Body of pancreas (tissue), 4 donors: ENCODE measurements around the gene SBNO2. TPM values are rescaled to one million over a fixed set of nuclear protein-coding genes. Genes with fewer than 3 reads are reported as not detected.

ENCODE experiments used
- ATAC-seq: fragments of 150-250 bp; one replicate; pipeline ENCODE4 v1.9.1; 2016
- DNase-seq, 4 donors: peaks; one replicate each; pipeline ENCODE4 v3.0.0-alpha.2; 2019
- H3K27ac ChIP-seq, 4 donors: fragments of 200-600 bp; sonication (generic); 1 replicate in 3 of 4; 2 replicates in 1 of 4; pipeline versions ENCODE4 v1.5.1 to v1.6.1; 2016 to 2019; ENCODE audit warnings: mild to moderate bottlenecking in 1 of 4, mixed read lengths in 1 of 4, moderate library complexity in 1 of 4
- H3K27me3 ChIP-seq, 2 donors: fragments of 200-600 bp; sonication (generic); one replicate each; pipeline ENCODE4 v1.6.0; 2016; ENCODE audit warnings: mild to moderate bottlenecking in 1 of 2
- H3K36me3 ChIP-seq, 2 donors: fragments of 200-600 bp; sonication (generic); replicated peaks in 1 of 2; 2 replicates each; pipeline ENCODE4 v1.5.1; 2016; ENCODE audit warnings: low read depth in 2 of 2; ENCODE audit not compliant: insufficient read depth in 1 of 2
- H3K4me1 ChIP-seq: fragments of 200-600 bp; sonication (generic); one replicate; pipeline ENCODE4 v1.6.0; 2016
- H3K4me3 ChIP-seq, 2 donors: fragments of 200-600 bp; sonication (generic); 1 replicate in 1 of 2; 2 replicates in 1 of 2; pipeline ENCODE4 v1.5.1; 2016 to 2019
- H3K9me3 ChIP-seq, 3 donors: fragments of 200-600 bp; sonication (generic); 1 replicate in 2 of 3; 2 replicates in 1 of 3; pipeline ENCODE4 v1.5.1; 2016
- POLR2A ChIP-seq, 3 donors: fragments of 450-650 bp; IDR thresholded peaks; one replicate each; pipeline ENCODE4 v1.6.1; 2016; ENCODE audit warnings: antibody characterized with exemption in 3 of 3, mild to moderate bottlenecking in 2 of 3
- WGBS, 2 donors: methylation state at CpG; one replicate each; pipeline ENCODE4 v1.1.5; 2017; 5-methylcytosine and 5-hydroxymethylcytosine counted together
- intact Hi-C: fragments of 100-400 bp; cut with DNase I; formaldehyde crosslinking; loops from one replicate; pipeline ENCODE4 v1.15.1; 2023
- total RNA-seq, 2 donors: library from RNA; depleted of rRNA; stranded (reverse); fragments of >200 nt; gene quantifications; one replicate each; pipeline ENCODE4 v1.1.0, GENCODE V29; 2016
- TF ChIP-seq, protein P1 (sequence below), 7 experiments: fragments of 450-650 bp in 4 of 7; fragments of 200-600 bp in 3 of 7; sonication (generic) in 3 of 7; IDR thresholded peaks; one replicate each; pipeline ENCODE4 v1.5.1; 2016 to 2019; ENCODE audit warnings: antibody characterized with exemption in 7 of 7

SBNO2 gene
- total RNA-seq, 2 donors from 2014 or later = 14.0 to 30.7 TPM

DNA sequence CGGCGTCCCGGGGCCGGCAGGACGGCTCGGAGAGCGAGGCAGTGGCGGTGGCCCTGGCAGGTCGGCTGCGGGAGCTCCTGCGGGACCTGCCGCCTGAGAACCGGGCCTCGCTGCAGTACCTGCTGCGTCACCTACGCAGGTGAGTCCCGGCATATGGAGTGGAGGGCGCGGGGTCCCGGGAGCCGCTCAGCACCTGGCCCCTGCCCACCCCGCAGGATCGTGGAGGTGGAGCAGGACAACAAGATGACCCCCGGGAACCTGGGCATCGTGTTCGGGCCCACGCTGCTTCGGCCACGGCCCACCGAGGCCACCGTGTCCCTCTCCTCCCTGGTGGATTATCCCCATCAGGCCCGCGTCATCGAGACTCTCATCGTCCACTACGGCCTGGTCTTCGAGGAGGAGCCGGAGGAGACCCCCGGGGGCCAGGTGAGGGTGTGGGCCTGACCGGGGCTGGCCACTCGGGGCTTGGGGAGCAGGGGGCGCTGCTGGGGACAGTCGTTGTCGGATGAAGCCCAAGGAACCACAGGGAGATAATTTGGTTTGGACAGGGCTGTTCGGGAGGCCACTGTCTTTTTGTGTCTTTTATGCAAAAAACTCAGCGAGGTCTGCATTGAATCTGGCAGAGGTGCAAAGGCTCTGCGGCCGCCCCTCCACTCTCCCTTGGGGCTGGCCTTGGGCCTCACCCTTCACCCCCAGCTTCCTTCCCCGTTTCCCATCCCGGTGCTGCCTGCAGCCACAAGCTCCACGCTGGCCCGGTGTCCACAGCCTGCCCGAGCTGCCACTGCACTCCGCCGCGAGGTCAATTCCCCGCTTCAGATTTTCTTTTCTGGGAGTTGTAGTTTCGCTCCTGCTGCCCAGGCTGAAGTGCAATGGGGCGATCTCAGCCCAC lies 90.9 kb downstream of the SBNO2 start:
- Histone ChIP-seq H3K4me3 (peak overlapping the region; percentile 14 to 37), H3K27me3 (no peaks in the 10 kb centered on the region), H3K9me3 (no peaks in the 10 kb centered on the region), H3K36me3 (no peaks in the 10 kb centered on the region), H3K4me1 (peaks cover 33% of the 10 kb centered on the region), H3K27ac (peak overlapping the region in 1 of 4 donors; percentile 47)
- ATAC-seq (no peak), DNase-seq (no peak)
- no peak for TF ChIP-seq POLR2A (IDR thresholded peaks at IDR 0.05)
- TF ChIP-seq, protein P1, sequence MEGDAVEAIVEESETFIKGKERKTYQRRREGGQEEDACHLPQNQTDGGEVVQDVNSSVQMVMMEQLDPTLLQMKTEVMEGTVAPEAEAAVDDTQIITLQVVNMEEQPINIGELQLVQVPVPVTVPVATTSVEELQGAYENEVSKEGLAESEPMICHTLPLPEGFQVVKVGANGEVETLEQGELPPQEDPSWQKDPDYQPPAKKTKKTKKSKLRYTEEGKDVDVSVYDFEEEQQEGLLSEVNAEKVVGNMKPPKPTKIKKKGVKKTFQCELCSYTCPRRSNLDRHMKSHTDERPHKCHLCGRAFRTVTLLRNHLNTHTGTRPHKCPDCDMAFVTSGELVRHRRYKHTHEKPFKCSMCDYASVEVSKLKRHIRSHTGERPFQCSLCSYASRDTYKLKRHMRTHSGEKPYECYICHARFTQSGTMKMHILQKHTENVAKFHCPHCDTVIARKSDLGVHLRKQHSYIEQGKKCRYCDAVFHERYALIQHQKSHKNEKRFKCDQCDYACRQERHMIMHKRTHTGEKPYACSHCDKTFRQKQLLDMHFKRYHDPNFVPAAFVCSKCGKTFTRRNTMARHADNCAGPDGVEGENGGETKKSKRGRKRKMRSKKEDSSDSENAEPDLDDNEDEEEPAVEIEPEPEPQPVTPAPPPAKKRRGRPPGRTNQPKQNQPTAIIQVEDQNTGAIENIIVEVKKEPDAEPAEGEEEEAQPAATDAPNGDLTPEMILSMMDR (IDR thresholded peaks at IDR 0.05) = no peak
- intact Hi-C loops = no loop called here
- 52 to 77% methylated on average over 20 to 51 of the region's 59 CpGs for WGBS, 2 donors

DNA sequence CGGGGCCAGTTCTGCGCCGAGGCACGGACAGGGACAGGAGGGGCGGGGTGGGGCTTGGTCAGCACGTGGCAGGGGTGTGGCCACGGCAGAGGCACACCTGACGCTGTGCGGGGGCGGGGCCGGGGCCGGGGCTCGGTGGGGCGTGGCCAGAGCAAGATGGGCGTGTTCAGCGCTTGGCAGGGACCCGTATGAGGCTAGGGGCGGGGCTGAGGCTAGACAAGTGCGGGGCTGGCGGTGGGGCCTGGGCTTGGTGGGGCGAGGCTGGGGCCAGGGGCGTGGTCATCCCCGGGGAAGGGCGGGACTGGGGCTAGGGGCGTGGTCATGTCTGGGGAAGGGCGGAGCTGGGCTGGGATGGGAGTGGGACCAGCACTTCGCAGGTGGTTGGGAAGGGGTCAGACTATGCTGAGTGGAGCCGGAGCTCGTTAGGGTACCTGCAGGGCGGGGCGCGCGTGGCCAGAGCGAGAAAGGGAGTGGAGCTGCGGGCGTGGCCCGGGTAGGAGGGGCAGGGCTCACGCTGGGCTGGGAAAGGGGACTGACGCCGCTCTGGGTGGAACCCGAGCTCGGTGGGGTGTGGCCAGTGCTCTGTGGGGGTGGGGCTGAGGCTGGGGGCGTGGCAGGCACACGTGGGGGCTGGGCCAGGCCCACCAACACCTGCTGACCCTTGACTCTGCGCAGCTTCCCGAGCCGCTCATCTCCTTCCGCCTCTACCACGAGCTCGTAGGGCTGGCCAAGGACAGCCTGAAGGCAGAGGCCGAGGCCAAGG lies 91.7 kb downstream of the SBNO2 start:
- intact Hi-C loops = no loop called here
- 4 to 18% methylated on average over 5 to 50 of the region's 51 CpGs for WGBS, 2 donors
- peak; percentile 90 to 98 (median 95) for DNase-seq
- Histone ChIP-seq H3K27ac (peak overlapping the region in 2 of 4 donors; percentile 12 to 47), H3K36me3 (no peaks in the 10 kb centered on the region), H3K4me3 (peak overlapping the region in 1 of 2 donors; percentile 37), H3K4me1 (peaks cover 33% of the 10 kb centered on the region), H3K27me3 (no peaks in the 10 kb centered on the region), H3K9me3 (no peaks in the 10 kb centered on the region)
- ATAC-seq = peak; percentile 80
- peak in 1 of 3 donors; percentile 38 for TF ChIP-seq POLR2A (IDR thresholded peaks at IDR 0.05)
- TF ChIP-seq, protein P1 (IDR thresholded peaks at IDR 0.05) = no peak

DNA sequence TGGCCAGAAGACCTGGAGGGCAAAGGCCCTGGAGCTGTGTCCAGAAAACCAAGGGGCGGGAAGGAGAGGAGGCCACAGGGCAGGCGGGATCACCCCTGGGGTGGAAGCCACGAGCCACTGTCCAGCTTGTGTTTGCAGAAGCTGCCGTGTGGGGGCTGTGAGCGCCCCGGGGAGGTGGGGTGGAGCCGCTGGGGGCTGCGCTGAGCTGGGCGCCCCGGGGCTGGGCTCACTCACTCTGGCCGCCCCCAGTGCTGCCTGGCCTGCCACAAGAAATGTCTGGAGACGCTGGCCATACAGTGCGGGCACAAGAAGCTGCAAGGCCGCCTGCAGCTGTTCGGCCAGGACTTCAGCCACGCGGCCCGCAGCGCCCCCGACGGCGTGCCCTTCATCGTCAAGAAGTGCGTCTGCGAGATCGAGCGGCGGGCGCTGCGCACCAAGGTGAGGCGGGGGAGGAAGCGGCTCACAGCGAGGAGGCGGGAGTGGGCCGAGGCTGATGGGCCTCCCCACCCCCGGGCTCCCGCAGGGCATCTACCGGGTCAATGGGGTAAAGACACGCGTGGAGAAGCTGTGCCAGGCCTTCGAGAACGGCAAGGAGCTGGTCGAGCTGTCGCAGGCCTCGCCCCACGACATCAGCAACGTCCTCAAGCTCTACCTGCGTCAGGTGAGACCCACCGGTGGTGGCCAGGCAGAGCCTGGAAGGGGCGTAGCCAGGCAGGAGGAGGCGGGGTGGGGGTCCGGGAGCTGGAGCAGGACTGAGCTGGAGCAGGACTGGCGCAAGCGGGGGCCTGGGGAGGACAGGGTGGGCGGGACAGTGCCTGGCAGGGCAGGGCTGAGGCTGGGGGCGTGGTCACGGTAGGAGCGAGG lies 92.5 kb downstream of the SBNO2 start:
- DNase-seq (peak in 1 of 4 donors; percentile 42), ATAC-seq (no peak)
- Histone ChIP-seq H3K9me3 (no peaks in the 10 kb centered on the region), H3K27me3 (no peaks in the 10 kb centered on the region), H3K4me3 (no peak overlapping the region), H3K27ac (peak overlapping the region in 1 of 4 donors; percentile 25), H3K36me3 (no peaks in the 10 kb centered on the region), H3K4me1 (peaks cover 33% of the 10 kb centered on the region)
- intact Hi-C loops = no loop called here
- WGBS, 2 donors = 56 to 68% methylated on average over 21 to 58 of the region's 58 CpGs
- TF ChIP-seq, protein P1 (IDR thresholded peaks at IDR 0.05) = no peak
- no peak for TF ChIP-seq POLR2A (IDR thresholded peaks at IDR 0.05)

DNA sequence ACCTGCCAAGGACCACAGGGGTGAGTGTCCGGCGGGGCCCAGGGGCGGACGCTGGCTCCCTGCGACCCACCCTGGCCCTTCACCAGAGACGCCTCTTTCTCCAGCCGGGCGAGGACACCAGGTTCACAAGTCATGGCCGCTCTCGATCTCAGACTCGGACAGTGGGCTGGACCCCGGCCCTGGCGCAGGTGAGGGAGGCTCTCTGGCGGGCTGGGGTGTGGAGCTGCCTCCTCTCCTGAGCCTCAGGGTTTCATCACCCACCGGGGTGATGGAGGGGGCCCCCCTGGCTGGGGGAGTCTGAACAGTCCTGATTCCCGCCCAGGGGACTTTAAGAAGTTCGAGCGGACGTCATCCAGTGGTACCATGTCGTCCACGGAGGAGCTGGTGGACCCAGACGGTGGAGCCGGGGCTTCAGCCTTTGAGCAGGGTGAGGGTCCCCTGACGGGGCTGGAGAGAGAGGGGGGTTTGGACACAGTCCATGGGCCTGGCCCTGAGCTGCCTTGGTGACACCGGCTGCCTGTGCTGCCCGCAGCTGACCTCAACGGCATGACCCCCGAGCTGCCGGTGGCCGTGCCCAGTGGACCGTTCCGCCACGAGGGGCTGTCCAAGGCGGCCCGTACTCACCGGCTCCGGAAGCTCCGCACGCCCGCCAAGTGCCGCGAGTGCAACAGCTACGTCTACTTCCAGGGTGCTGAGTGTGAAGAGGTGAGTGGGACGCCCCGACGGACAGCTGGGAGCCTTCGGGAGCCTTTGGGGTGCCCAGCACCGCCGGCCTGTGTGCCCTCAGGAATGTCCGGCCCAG lies 93.5 kb downstream of the SBNO2 start:
- Histone ChIP-seq H3K27me3 (no peaks in the 10 kb centered on the region), H3K4me3 (no peak overlapping the region), H3K4me1 (peaks cover 37% of the 10 kb centered on the region), H3K36me3 (no peaks in the 10 kb centered on the region), H3K9me3 (no peaks in the 10 kb centered on the region), H3K27ac (no peak overlapping the region)
- TF ChIP-seq, protein P1 (IDR thresholded peaks at IDR 0.05) = no peak
- TF ChIP-seq POLR2A (IDR thresholded peaks at IDR 0.05) = no peak
- intact Hi-C loops = no loop called here
- WGBS, 2 donors = 92 to 96% methylated on average over 13 to 48 of the region's 50 CpGs
- no peak for DNase-seq
- ATAC-seq = no peak
